ENCODE data around the gene PDSS2.

PDSS2 gene

DNA sequence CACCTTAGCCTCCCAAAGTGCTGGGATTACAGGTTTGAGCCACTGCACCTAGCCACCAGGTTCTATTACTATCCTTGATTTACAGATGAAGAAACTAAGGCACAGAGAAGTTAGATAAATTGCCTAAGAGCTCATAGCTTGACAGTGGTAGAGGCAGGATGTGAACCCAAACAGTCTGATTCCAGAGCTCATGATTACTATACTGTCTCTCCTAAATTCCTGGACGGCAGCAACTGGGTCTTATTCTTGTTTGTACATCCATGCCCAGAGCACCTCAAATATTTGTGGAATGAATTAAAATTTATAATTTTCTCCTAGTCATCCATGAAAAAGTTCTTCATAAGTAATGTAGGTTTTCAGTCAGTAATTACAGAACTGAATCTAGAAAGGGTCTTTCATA, 15.1 kb downstream of the PDSS2 start:
- DNase-seq (ENCODE audit: low read depth), result no peak
- H3K4me3 ChIP-seq (ENCODE audit: low read length), result no peak overlapping the region
- TF ChIP-seq, protein P1, sequence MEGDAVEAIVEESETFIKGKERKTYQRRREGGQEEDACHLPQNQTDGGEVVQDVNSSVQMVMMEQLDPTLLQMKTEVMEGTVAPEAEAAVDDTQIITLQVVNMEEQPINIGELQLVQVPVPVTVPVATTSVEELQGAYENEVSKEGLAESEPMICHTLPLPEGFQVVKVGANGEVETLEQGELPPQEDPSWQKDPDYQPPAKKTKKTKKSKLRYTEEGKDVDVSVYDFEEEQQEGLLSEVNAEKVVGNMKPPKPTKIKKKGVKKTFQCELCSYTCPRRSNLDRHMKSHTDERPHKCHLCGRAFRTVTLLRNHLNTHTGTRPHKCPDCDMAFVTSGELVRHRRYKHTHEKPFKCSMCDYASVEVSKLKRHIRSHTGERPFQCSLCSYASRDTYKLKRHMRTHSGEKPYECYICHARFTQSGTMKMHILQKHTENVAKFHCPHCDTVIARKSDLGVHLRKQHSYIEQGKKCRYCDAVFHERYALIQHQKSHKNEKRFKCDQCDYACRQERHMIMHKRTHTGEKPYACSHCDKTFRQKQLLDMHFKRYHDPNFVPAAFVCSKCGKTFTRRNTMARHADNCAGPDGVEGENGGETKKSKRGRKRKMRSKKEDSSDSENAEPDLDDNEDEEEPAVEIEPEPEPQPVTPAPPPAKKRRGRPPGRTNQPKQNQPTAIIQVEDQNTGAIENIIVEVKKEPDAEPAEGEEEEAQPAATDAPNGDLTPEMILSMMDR (IDR thresholded peaks at IDR 0.05; ENCODE audit: insufficient read depth, low read depth, low read length, missing control alignments), result no peak

DNA sequence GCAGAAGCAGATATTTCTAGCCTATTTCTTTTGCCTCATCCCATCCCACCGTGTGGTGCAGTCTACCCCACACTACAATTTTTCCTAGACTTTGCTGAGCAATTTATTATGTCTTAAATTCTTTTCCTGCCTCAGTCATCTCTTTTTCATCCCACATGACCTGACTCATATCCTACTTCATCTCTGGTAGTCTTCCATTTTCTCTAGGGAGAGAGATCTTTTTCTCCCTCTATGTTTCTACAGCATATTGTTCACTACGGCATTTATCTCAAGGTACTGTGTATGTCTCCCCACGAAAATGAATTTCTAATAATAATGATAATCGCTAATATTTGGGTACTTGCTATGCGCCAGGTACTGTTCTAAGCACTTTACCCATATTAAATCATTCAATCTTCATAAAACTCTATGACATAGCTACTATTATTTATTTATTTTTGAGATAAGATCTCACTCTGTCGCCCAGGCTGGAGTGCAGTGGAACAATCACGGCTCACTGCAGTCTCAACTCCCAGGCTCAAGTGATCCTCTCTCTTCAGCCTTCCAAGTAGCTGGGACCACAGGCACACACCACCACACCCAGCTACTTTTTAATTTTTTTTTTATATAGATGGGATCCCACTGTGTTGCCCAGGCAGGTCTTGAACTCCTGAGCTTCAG, 15.6 kb downstream of the PDSS2 start:
- no peak for DNase-seq (ENCODE audit: low read depth)
- H3K4me3 ChIP-seq (ENCODE audit: low read length), result no peak overlapping the region
- TF ChIP-seq, protein P1 (IDR thresholded peaks at IDR 0.05; ENCODE audit: insufficient read depth, low read depth, low read length, missing control alignments), result no peak

DNA sequence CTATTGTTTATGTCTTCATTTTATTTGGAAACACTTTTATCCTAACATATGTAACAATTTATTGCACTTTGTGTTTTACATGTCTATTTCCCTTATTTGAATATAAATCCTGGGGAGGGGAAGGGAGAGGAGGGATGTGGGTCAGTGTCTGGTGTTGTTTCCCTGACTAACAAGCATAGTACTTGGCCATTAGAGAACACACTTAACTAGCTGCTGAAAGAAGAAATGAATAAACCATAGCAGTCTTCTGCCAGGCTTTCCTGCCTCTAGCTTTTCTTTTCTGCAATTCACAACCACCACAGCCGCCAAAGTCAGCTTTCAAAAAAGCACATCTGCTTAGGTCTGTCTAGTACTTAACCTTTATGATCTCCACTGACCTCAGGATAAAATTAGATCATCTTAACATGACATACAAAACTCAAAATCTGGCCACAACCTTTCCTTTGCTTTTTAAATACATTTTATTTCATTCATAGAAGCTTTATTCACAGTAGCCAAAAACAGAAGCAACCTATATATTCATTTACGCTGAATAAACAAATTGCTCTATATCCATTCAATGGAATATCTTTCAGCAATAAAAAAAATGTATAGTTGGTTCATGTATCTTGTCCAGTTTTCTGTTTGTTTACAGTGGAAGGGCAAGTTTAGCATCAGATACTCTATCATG, 16.3 kb downstream of the PDSS2 start:
- H3K4me3 ChIP-seq (ENCODE audit: low read length), result no peak overlapping the region
- DNase-seq (ENCODE audit: low read depth), result no peak
- TF ChIP-seq, protein P1 (IDR thresholded peaks at IDR 0.05; ENCODE audit: insufficient read depth, low read depth, low read length, missing control alignments), result no peak

DNA sequence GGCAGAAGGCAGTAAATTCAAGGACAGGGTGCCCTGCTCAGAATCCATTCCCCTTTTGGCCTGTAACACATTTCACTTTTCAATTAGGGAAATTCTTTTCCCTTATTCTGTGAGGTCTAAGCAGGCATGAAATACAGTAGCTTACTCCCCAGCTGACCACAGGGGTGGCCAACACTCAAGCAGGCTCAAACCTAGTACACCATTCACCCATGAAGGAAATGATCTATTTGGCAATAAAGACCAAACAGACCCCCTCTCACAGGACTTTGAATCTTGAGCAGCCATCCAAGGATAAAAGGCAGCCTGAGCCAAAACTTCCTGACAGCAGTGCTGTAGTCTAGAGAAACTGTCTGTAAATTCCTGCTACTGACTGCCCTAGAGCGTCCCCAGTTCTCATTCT, 17.7 kb downstream of the PDSS2 start:
- no peak for DNase-seq (ENCODE audit: low read depth)
- no peak overlapping the region for H3K4me3 ChIP-seq (ENCODE audit: low read length)
- TF ChIP-seq, protein P1 (IDR thresholded peaks at IDR 0.05; ENCODE audit: insufficient read depth, low read depth, low read length, missing control alignments), result no peak

DNA sequence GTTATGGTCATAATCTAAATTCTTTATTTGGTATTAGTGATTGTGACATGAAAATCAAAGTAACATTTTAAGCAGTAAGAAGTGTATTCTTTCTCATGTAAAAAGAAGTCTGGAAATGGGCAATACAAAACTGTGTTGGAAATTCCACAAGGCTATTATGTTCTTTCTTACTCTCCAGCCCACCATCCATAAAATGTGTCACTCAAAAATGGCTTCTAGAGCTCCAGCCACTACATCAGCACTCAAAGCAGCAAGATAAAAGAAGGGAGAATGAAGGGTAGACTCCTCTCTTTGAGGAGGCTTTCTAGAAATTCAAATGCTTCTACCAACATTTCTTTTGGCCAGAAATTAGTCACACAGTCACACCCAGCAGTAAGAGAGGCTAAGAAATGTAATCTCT, 18.4 kb downstream of the PDSS2 start:
- no peak for DNase-seq (ENCODE audit: low read depth)
- no peak overlapping the region for H3K4me3 ChIP-seq (ENCODE audit: low read length)
- TF ChIP-seq, protein P1 (IDR thresholded peaks at IDR 0.05; ENCODE audit: insufficient read depth, low read depth, low read length, missing control alignments), result no peak

DNA sequence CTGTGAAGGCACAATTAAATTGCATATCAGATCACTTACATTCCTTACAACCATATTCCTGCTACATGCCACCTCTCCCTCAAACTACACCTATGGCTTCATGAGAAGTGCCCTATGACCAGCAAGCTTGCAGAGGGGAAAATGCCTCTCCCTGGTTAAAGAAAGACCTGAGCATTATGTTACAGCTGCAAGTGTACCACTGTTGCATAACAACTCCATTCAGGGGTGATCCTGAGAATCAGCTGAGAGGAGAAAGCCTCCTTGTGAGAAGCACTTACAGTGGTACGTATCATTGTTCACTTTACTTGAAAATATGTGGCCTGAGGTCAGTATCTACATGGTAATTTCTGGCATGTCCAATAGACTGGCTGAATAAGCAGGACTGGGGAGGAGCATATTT, 20.0 kb downstream of the PDSS2 start:
- DNase-seq (ENCODE audit: low read depth), result no peak
- H3K4me3 ChIP-seq (ENCODE audit: low read length), result no peak overlapping the region
- TF ChIP-seq, protein P1 (IDR thresholded peaks at IDR 0.05; ENCODE audit: insufficient read depth, low read depth, low read length, missing control alignments), result no peak

DNA sequence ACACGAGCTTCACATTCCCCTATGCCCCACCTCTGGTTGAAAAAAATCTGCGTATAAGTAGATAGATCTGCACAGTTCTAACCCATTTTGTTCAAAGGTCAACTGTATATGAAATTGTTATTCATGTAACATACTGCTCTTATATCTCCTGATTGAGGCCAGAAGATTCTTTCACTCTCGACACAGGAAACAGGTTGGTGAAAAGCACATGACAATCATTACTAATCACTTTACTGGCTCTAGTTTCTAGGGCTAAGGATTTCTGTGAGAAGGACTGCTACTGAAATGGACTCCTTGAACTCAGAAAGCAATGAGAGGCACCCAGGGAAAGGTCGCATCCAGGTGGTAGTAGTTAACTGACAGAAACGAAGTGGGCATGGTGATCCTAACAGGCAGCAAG, 21.7 kb downstream of the PDSS2 start:
- no peak for DNase-seq (ENCODE audit: low read depth)
- TF ChIP-seq, protein P1 (IDR thresholded peaks at IDR 0.05; ENCODE audit: insufficient read depth, low read depth, low read length, missing control alignments), result no peak
- no peak overlapping the region for H3K4me3 ChIP-seq (ENCODE audit: low read length)

Measured in epithelial cell of esophagus (primary cell).